Pancreas (tissue), 8 donors: ENCODE data around the gene GAD1. TPM values are rescaled to one million over a fixed set of nuclear protein-coding genes. Genes with fewer than 3 reads are reported as not detected.

Source experiments
- polyA plus RNA-seq, 2 donors: library from polyadenylated mRNA; stranded (reverse); fragments of 200-250 nt; gene quantifications; one replicate each; pipeline ENCODE4 v1.2.3, GENCODE V29; 2013
- total RNA-seq, 6 donors: library from RNA; stranded (reverse); fragmentation: NEBNext Ultra II Directional in 4 of 6; extraction: Animal tissue kit (Norgen Biotek cat#: 25700) in 4 of 6; gene quantifications; one replicate each; pipeline versions ENCODE4 v1.2.1 to v1.2.4, GENCODE V29; 2021 to 2023
- donor health status: healthy with polysubstance abuse.
- donor health status: DM: no; HTN: no; CAD: no; lungs with moderate emphysema.
- donor health status: DM: no; HTN: no; CAD: no.
- donor health status: Bipolar disorder and iron deficiency.
- donor health status: DM: yes; HTN: yes; CAD: no.
- donor health status: DM: no; HTN: no; CAD: no.
- donor health status: DM: no; HTN: no; CAD: no.
- donor health status: DM: yes; HTN: yes; CAD: no.

The GAD1 gene
- total and polyA plus RNA-seq, 8 donors: 0.17 to 1.0 (median 0.35) TPM

Other genes starting within 250 kb of the GAD1 start
- gene SP5, start 101.5 kb upstream of the GAD1 start, total RNA-seq: 1 to 10 TPM in 2 of 6 donors, under 1 TPM in 3, not detected in 1; 0.08 to 2.1 (median 0.28) TPM
- gene SP5, start 101.5 kb upstream of the GAD1 start, polyA plus RNA-seq: under 1 TPM; 0.23 to 0.96 TPM
- gene ERICH2, start 46.5 kb upstream of the GAD1 start, total RNA-seq: 1 to 10 TPM in 2 of 6 donors, under 1 TPM in 4; 0.49 to 2.4 (median 0.79) TPM
- gene ERICH2, start 46.5 kb upstream of the GAD1 start, polyA plus RNA-seq: 1 to 10 TPM; 1.6 to 3.6 TPM
- gene GORASP2, start 112.4 kb downstream of the GAD1 start, total RNA-seq: 10 to 100 TPM; 35.8 to 52.4 (median 45.8) TPM
- gene GORASP2, start 112.4 kb downstream of the GAD1 start, polyA plus RNA-seq: 10 to 100 TPM; 22.6 to 31.4 TPM